ENCODE measurements around the gene SERPINA12.

DNA sequence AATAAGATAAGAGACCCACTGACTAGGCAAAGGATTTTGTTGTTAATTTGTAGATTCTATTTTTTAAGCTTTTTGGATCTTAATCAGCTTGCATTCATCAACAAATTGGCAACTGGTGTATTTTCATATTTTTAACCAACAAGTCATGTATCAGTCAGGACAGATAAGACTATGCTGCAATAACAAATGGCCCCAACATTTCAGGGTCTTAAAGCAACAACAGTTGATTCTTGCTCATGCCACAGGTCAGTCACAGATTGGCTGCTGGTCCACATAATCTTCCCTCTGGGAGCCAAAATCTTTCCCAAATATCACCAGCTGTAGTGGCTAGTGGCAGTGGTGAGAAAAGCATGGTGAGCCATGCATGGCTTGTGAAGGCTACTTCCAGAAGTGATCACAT is 21.9 kb upstream of the SERPINA12 start:
- TF ChIP-seq, protein P1, sequence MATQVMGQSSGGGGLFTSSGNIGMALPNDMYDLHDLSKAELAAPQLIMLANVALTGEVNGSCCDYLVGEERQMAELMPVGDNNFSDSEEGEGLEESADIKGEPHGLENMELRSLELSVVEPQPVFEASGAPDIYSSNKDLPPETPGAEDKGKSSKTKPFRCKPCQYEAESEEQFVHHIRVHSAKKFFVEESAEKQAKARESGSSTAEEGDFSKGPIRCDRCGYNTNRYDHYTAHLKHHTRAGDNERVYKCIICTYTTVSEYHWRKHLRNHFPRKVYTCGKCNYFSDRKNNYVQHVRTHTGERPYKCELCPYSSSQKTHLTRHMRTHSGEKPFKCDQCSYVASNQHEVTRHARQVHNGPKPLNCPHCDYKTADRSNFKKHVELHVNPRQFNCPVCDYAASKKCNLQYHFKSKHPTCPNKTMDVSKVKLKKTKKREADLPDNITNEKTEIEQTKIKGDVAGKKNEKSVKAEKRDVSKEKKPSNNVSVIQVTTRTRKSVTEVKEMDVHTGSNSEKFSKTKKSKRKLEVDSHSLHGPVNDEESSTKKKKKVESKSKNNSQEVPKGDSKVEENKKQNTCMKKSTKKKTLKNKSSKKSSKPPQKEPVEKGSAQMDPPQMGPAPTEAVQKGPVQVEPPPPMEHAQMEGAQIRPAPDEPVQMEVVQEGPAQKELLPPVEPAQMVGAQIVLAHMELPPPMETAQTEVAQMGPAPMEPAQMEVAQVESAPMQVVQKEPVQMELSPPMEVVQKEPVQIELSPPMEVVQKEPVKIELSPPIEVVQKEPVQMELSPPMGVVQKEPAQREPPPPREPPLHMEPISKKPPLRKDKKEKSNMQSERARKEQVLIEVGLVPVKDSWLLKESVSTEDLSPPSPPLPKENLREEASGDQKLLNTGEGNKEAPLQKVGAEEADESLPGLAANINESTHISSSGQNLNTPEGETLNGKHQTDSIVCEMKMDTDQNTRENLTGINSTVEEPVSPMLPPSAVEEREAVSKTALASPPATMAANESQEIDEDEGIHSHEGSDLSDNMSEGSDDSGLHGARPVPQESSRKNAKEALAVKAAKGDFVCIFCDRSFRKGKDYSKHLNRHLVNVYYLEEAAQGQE (IDR thresholded peaks at IDR 0.05) = no peak
- TF ChIP-seq EP300 (IDR thresholded peaks at IDR 0.05) (no peak), POLR2A (IDR thresholded peaks at IDR 0.05; ENCODE audit: low read length) (no peak), RAD21 (conservative IDR thresholded peaks at IDR 0.05 in 1 of 2, IDR thresholded peaks at IDR 0.05 in 1 of 2) (no peak), RNF2 (IDR thresholded peaks at IDR 0.05; ENCODE audit: borderline replicate concordance, low read depth) (no peak), JUNB (IDR thresholded peaks at IDR 0.05) (no peak), PHF8 (IDR thresholded peaks at IDR 0.05; ENCODE audit: borderline replicate concordance, low read depth) (no peak), CHD2 (IDR thresholded peaks at IDR 0.05; ENCODE audit: low read length, partially characterized antibody) (no peak), SREBF2 (IDR thresholded peaks at IDR 0.05) (no peak), ESRRA (IDR thresholded peaks at IDR 0.05; ENCODE audit: borderline replicate concordance, low read length) (no peak), RFX5 (IDR thresholded peaks at IDR 0.05) (no peak), FOSL2 (IDR thresholded peaks at IDR 0.05) (no peak), FOSL2 (CRISPR knock-in tag; IDR thresholded peaks at IDR 0.05) (no peak)
- TF ChIP-seq, protein P2, sequence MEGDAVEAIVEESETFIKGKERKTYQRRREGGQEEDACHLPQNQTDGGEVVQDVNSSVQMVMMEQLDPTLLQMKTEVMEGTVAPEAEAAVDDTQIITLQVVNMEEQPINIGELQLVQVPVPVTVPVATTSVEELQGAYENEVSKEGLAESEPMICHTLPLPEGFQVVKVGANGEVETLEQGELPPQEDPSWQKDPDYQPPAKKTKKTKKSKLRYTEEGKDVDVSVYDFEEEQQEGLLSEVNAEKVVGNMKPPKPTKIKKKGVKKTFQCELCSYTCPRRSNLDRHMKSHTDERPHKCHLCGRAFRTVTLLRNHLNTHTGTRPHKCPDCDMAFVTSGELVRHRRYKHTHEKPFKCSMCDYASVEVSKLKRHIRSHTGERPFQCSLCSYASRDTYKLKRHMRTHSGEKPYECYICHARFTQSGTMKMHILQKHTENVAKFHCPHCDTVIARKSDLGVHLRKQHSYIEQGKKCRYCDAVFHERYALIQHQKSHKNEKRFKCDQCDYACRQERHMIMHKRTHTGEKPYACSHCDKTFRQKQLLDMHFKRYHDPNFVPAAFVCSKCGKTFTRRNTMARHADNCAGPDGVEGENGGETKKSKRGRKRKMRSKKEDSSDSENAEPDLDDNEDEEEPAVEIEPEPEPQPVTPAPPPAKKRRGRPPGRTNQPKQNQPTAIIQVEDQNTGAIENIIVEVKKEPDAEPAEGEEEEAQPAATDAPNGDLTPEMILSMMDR (IDR thresholded peaks at IDR 0.05) = no peak
